CD8-positive, alpha-beta memory T cell (primary cell): ENCODE measurements around the gene CLTCL1. TPM values are rescaled to one million over a fixed set of nuclear protein-coding genes. Genes with fewer than 3 reads are reported as not detected.

Source experiments
- CTCF ChIA-PET: fragments of 350-600 bp; sonication (Branson Sonifier 250); formaldehyde crosslinking; loops from one replicate; lab custom pipeline; 2021; ENCODE audit warnings: antibody characterized with exemption; lab: Charles Lee
- POLR2A ChIA-PET: fragments of 350-600 bp; sonication (Branson Sonifier 250); formaldehyde crosslinking; loops from one replicate; lab custom pipeline; 2021; ENCODE audit warnings: antibody characterized with exemption; lab: Charles Lee
- DNase-seq, 5 donors: peaks; one replicate each; pipeline versions ENCODE4 v3.0.0 to v3.0.0-alpha.2; 2020 to 2022; ENCODE audit warnings: mixed read lengths in 1 of 5
- H3K27ac ChIP-seq: one replicate; pipeline ENCODE4 v1.7.0; 2013; ENCODE audit warnings: low read depth, mild to moderate bottlenecking, low read length, moderate library complexity
- H3K27me3 ChIP-seq: 2 replicates; pipeline ENCODE4 v1.7.0; 2013; ENCODE audit warnings: low read length, mild to moderate bottlenecking; ENCODE audit not compliant: insufficient read depth, poor library complexity, severe bottlenecking
- H3K36me3 ChIP-seq: 2 replicates; pipeline ENCODE4 v1.7.0; 2013; ENCODE audit warnings: mild to moderate bottlenecking, low read length, moderate library complexity; ENCODE audit not compliant: insufficient read depth
- H3K4me1 ChIP-seq: 2 replicates; pipeline ENCODE4 v1.7.0; 2013; ENCODE audit warnings: mild to moderate bottlenecking, low read length, moderate library complexity; ENCODE audit not compliant: insufficient read depth
- H3K4me3 ChIP-seq: 2 replicates; pipeline ENCODE4 v1.7.0; 2013; ENCODE audit warnings: mild to moderate bottlenecking, low read length
- H3K9me3 ChIP-seq: 2 replicates; pipeline ENCODE4 v1.7.0; 2013; ENCODE audit warnings: mild to moderate bottlenecking, low read length
- H3K27ac Mint-ChIP-seq, 8 donors: one replicate each; pipeline ENCODE4 v1.8.0; 2020 to 2021; ENCODE audit warnings: mixed read lengths in 8 of 8, mild to moderate bottlenecking in 6 of 8, inconsistent platforms in 3 of 8, moderate library complexity in 3 of 8
- H3K27me3 Mint-ChIP-seq, 2 donors: one replicate each; pipeline ENCODE4 v1.8.0; 2020 to 2021; ENCODE audit warnings: mixed read lengths in 2 of 2, mild to moderate bottlenecking in 1 of 2, moderate library complexity in 1 of 2
- H3K36me3 Mint-ChIP-seq, 3 donors: one replicate each; pipeline ENCODE4 v1.8.0; 2020 to 2021; ENCODE audit warnings: mixed read lengths in 3 of 3, inconsistent platforms in 1 of 3, mild to moderate bottlenecking in 1 of 3
- H3K4me1 Mint-ChIP-seq, 3 donors: one replicate each; pipeline ENCODE4 v1.8.0; 2020 to 2021; ENCODE audit warnings: mixed read lengths in 3 of 3, inconsistent platforms in 1 of 3, mild to moderate bottlenecking in 1 of 3
- H3K4me3 Mint-ChIP-seq, 7 donors: one replicate each; pipeline ENCODE4 v1.8.0; 2020 to 2021; ENCODE audit warnings: mixed read lengths in 7 of 7, mild to moderate bottlenecking in 6 of 7, moderate library complexity in 4 of 7, inconsistent platforms in 2 of 7
- H3K9me3 Mint-ChIP-seq, 5 donors: one replicate each; pipeline ENCODE4 v1.8.0; 2020 to 2022; ENCODE audit warnings: mixed read lengths in 5 of 5, mild to moderate bottlenecking in 3 of 5, moderate library complexity in 2 of 5, inconsistent platforms in 1 of 5
- polyA plus RNA-seq: library from polyadenylated mRNA; unstranded; fragments of 300-500 nt; fragmentation: Illumina TruSeq; gene quantifications from one replicate; pipeline ENCODE4 v1.2.3, GENCODE V29; 2021
- total RNA-seq, 2 experiments: library from RNA; stranded (reverse); gene quantifications; one replicate each; pipeline ENCODE4 v1.2.3, GENCODE V29; 2021

Gene CLTCL1
- total and polyA plus RNA-seq, 3 experiments from 2014 or later = 0.51 to 0.88 (median 0.58) TPM

- no peaks in the 10 kb centered on the region for H3K4me1 ChIP-seq
- DNase-seq = no peak
- no peaks in the 10 kb centered on the region for H3K9me3 Mint-ChIP-seq
- H3K9me3 ChIP-seq = no peaks in the 10 kb centered on the region
- H3K36me3 ChIP-seq = peaks cover 50% of the 10 kb centered on the region
- H3K27me3 Mint-ChIP-seq = no peaks in the 10 kb centered on the region
- H3K27me3 ChIP-seq = no peaks in the 10 kb centered on the region
- H3K27ac ChIP-seq = no peak overlapping the region
- ChIA-PET POLR2A (no interaction called here), CTCF (interaction anchor here (1.6 kb wide), 1 partner anchor 10 kb away, joined by 5 read pairs; the partner anchor contains the start of gene ESS2)
- peaks cover 0 to 4% (median 2%) of the 10 kb centered on the region in 3 donors for H3K4me1 Mint-ChIP-seq
- no peak overlapping the region for H3K4me3 ChIP-seq
- H3K36me3 Mint-ChIP-seq = peaks cover 4 to 78% (median 7%) of the 10 kb centered on the region in 3 donors
- H3K4me3 Mint-ChIP-seq = no peak overlapping the region
- peak overlapping the region in 2 of 8 donors; percentile 15 to 63 for H3K27ac Mint-ChIP-seq
Observed at GRCh38 chr22:19134176-19134831, 157.2 kb downstream of the CLTCL1 start.

DNA sequence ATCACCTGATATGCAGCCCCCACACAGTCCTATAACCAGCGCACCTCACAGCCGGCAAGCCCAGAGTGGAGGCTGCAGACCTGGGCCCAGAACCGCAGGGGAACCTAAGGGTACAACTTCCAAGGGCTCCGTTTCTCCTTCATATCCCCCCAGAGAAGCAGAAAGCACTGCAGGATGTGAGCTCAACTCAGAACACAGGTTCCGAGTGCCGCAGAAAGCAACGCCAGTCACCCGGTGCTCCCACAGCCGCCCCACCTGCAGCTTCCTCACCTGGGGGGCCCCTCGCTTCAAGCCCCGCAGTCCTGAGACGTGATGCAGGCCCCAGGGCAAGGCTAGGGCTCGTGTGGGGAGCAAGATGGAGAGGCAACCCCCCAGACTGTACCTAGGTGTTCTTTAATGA lies 158.0 kb downstream of the CLTCL1 start:
- Mint-ChIP-seq H3K27me3 (no peaks in the 10 kb centered on the region), H3K4me1 (peaks cover 0 to 4% (median 2%) of the 10 kb centered on the region in 3 donors), H3K4me3 (no peak overlapping the region), H3K27ac (no peak overlapping the region), H3K36me3 (peaks cover 4 to 70% (median 7%) of the 10 kb centered on the region in 3 donors), H3K9me3 (no peaks in the 10 kb centered on the region)
- no peaks in the 10 kb centered on the region for H3K4me1 ChIP-seq
- POLR2A ChIA-PET = no interaction called here
- no peak overlapping the region for H3K27ac ChIP-seq
- DNase-seq = no peak
- H3K36me3 ChIP-seq = peaks cover 42% of the 10 kb centered on the region
- CTCF ChIA-PET = no interaction called here
- no peaks in the 10 kb centered on the region for H3K27me3 ChIP-seq
- H3K9me3 ChIP-seq = no peaks in the 10 kb centered on the region
- no peak overlapping the region for H3K4me3 ChIP-seq

GRCh38 chr22:19132693-19133400 lies 158.7 kb downstream of the CLTCL1 start:
- H3K4me3 ChIP-seq = no peak overlapping the region
- H3K27me3 Mint-ChIP-seq = no peaks in the 10 kb centered on the region
- H3K9me3 ChIP-seq = no peaks in the 10 kb centered on the region
- peaks cover 0 to 4% (median 2%) of the 10 kb centered on the region in 3 donors for H3K4me1 Mint-ChIP-seq
- no peaks in the 10 kb centered on the region for H3K9me3 Mint-ChIP-seq
- peaks cover 4 to 65% (median 7%) of the 10 kb centered on the region in 3 donors for H3K36me3 Mint-ChIP-seq
- H3K4me3 Mint-ChIP-seq = no peak overlapping the region
- H3K36me3 ChIP-seq = peaks cover 36% of the 10 kb centered on the region
- no peaks in the 10 kb centered on the region for H3K4me1 ChIP-seq
- CTCF ChIA-PET = interaction anchor here (1.4 kb wide), 1 partner anchor 14 kb away, joined by 3 read pairs; no protein-coding TSS in a partner anchor
- no peaks in the 10 kb centered on the region for H3K27me3 ChIP-seq
- no peak overlapping the region for H3K27ac ChIP-seq
- no peak overlapping the region for H3K27ac Mint-ChIP-seq
- POLR2A ChIA-PET = no interaction called here
- no peak for DNase-seq

GRCh38 chr22:19132153-19132552 lies 159.4 kb downstream of the CLTCL1 start:
- no peak overlapping the region for H3K27ac Mint-ChIP-seq
- no peaks in the 10 kb centered on the region for H3K27me3 Mint-ChIP-seq
- Histone ChIP-seq H3K4me3 (no peak overlapping the region), H3K27me3 (no peaks in the 10 kb centered on the region), H3K27ac (no peak overlapping the region), H3K9me3 (no peaks in the 10 kb centered on the region), H3K4me1 (no peaks in the 10 kb centered on the region), H3K36me3 (peaks cover 30% of the 10 kb centered on the region)
- CTCF ChIA-PET = interaction anchor here (1.4 kb wide), 1 partner anchor 15 kb away, joined by 3 read pairs; no protein-coding TSS in a partner anchor
- peaks cover 4 to 58% (median 7%) of the 10 kb centered on the region in 3 donors for H3K36me3 Mint-ChIP-seq
- POLR2A ChIA-PET = no interaction called here
- H3K9me3 Mint-ChIP-seq = no peaks in the 10 kb centered on the region
- H3K4me3 Mint-ChIP-seq = no peak overlapping the region
- peaks cover 0 to 4% (median 2%) of the 10 kb centered on the region in 3 donors for H3K4me1 Mint-ChIP-seq
- no peak for DNase-seq

DNA sequence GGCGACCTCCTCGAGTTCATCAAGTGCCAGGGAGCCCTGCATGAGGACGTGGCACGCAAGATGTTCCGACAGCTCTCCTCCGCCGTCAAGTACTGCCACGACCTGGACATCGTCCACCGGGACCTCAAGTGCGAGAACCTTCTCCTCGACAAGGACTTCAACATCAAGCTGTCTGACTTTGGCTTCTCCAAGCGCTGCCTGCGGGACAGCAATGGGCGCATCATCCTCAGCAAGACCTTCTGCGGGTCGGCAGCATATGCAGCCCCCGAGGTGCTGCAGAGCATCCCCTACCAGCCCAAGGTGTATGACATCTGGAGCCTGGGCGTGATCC lies 159.9 kb downstream of the CLTCL1 start:
- peaks cover 24% of the 10 kb centered on the region for H3K36me3 ChIP-seq
- no peak overlapping the region for H3K4me3 Mint-ChIP-seq
- H3K27ac Mint-ChIP-seq = no peak overlapping the region
- no peaks in the 10 kb centered on the region for H3K9me3 ChIP-seq
- ChIA-PET CTCF (no interaction called here), POLR2A (no interaction called here)
- DNase-seq = no peak
- H3K4me1 ChIP-seq = no peaks in the 10 kb centered on the region
- H3K27me3 ChIP-seq = no peaks in the 10 kb centered on the region
- peaks cover 4 to 53% (median 7%) of the 10 kb centered on the region in 3 donors for H3K36me3 Mint-ChIP-seq
- peaks cover 0 to 4% (median 2%) of the 10 kb centered on the region in 3 donors for H3K4me1 Mint-ChIP-seq
- no peak overlapping the region for H3K27ac ChIP-seq
- no peaks in the 10 kb centered on the region for H3K27me3 Mint-ChIP-seq
- no peaks in the 10 kb centered on the region for H3K9me3 Mint-ChIP-seq
- no peak overlapping the region for H3K4me3 ChIP-seq

DNA sequence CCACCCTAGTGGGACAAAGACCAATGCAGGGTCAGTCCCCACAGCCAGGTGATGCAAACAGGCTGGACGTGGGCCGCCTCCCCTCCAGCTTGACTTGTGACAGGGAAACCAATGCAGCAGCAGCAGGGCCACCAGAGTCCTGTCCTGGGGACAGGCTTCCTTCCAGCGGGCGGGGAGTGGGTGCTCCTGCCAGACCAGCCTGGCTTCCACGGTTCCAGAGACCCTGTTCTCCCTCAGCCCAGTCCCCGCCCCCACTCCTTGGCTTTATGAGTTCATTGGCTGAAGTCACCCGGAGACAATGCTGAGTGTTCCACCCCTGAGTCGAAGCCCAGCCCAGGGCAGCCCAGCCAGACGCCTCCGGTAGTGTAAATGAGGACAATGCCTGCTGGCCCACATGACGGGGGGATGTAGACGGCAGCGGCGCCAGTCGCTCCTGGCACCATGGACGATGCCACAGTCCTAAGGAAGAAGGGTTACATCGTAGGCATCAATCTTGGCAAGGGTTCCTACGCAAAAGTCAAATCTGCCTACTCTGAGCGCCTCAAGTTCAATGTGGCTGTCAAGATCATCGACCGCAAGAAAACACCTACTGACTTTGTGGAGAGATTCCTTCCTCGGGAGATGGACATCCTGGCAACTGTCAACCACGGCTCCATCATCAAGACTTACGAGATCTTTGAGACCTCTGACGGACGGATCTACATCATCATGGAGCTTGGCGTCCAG lies 160.4 kb downstream of the CLTCL1 start, which contains the start of gene TSSK2:
TSS of gene TSSK2 (plus strand) at position 350 of the 726 bp plus-strand sequence. CDS start at position 442, 92 bp downstream.
- H3K27ac ChIP-seq = no peak within 1 kb of the TSS
- DNase-seq = no peak
- H3K27me3 ChIP-seq = no peaks in the 10 kb centered on the region
- H3K27me3 Mint-ChIP-seq = no peaks in the 10 kb centered on the region
- ChIA-PET POLR2A (no interaction called here), CTCF (no interaction called here)
- no peaks in the 10 kb centered on the region for H3K4me1 ChIP-seq
- H3K9me3 ChIP-seq = no peaks in the 10 kb centered on the region
- H3K36me3 Mint-ChIP-seq = peaks cover 4 to 48% (median 4%) of the 10 kb centered on the region in 3 donors
- peaks cover 0 to 4% (median 2%) of the 10 kb centered on the region in 3 donors for H3K4me1 Mint-ChIP-seq
- H3K9me3 Mint-ChIP-seq = no peaks in the 10 kb centered on the region
- no peak within 1 kb of the TSS for H3K4me3 ChIP-seq
- peaks cover 20% of the 10 kb centered on the region for H3K36me3 ChIP-seq
- no peak within 1 kb of the TSS for H3K4me3 Mint-ChIP-seq
- H3K27ac Mint-ChIP-seq = peak within 1 kb of the TSS in 1 of 8 donors; percentile 80

GRCh38 chr22:19129871-19130270 lies 161.6 kb downstream of the CLTCL1 start:
- Histone ChIP-seq H3K27ac (no peak overlapping the region), H3K9me3 (no peaks in the 10 kb centered on the region), H3K27me3 (no peaks in the 10 kb centered on the region), H3K36me3 (peaks cover 14% of the 10 kb centered on the region), H3K4me3 (no peak overlapping the region), H3K4me1 (no peaks in the 10 kb centered on the region)
- H3K27ac Mint-ChIP-seq = no peak overlapping the region
- H3K4me3 Mint-ChIP-seq = no peak overlapping the region
- peaks cover 0 to 38% (median 0%) of the 10 kb centered on the region in 3 donors for H3K36me3 Mint-ChIP-seq
- H3K27me3 Mint-ChIP-seq = no peaks in the 10 kb centered on the region
- ChIA-PET CTCF (no interaction called here), POLR2A (no interaction called here)
- H3K9me3 Mint-ChIP-seq = no peaks in the 10 kb centered on the region
- DNase-seq = no peak
- no peaks in the 10 kb centered on the region for H3K4me1 Mint-ChIP-seq
